IPS-15b (cell line): ENCODE results near the gene DNAJC1.

Source experiments
- H3K27me3 ChIP-seq: one replicate; pipeline ENCODE4 v1.6.1; 2013; ENCODE audit warnings: low read length; ENCODE audit not compliant: control insufficient read depth, insufficient read depth
- H3K36me3 ChIP-seq: one replicate; pipeline ENCODE4 v1.6.1; 2013; ENCODE audit warnings: low read length; ENCODE audit not compliant: control insufficient read depth, insufficient read depth
- H3K4me1 ChIP-seq: one replicate; pipeline ENCODE4 v1.6.1; 2013; ENCODE audit warnings: mild to moderate bottlenecking, low read length; ENCODE audit not compliant: control insufficient read depth, insufficient read depth
- H3K4me3 ChIP-seq: one replicate; pipeline ENCODE4 v1.5.1; 2013; ENCODE audit warnings: low read depth, low read length
- H3K9ac ChIP-seq: one replicate; pipeline ENCODE4 v1.6.1; 2013; ENCODE audit warnings: low read depth, mild to moderate bottlenecking, low read length
- H3K9me3 ChIP-seq: one replicate; pipeline ENCODE4 v1.6.1; 2013; ENCODE audit warnings: mild to moderate bottlenecking, low read length; ENCODE audit not compliant: control insufficient read depth, insufficient read depth

DNAJC1 gene

GRCh38 chr10:21925851-21926250 is 77.7 kb downstream of the DNAJC1 start:
- peaks cover 9% of the 10 kb centered on the region for H3K4me1 ChIP-seq
- no peak overlapping the region for H3K4me3 ChIP-seq
- H3K9me3 ChIP-seq, result no peaks in the 10 kb centered on the region
- H3K27me3 ChIP-seq, result no peaks in the 10 kb centered on the region
- no peaks in the 10 kb centered on the region for H3K36me3 ChIP-seq
- H3K9ac ChIP-seq, result no peak overlapping the region

- H3K9me3 ChIP-seq, result no peaks in the 10 kb centered on the region
- no peak overlapping the region for H3K9ac ChIP-seq
- H3K27me3 ChIP-seq, result no peaks in the 10 kb centered on the region
- no peaks in the 10 kb centered on the region for H3K36me3 ChIP-seq
- peaks cover 9% of the 10 kb centered on the region for H3K4me1 ChIP-seq
- H3K4me3 ChIP-seq, result no peak overlapping the region
Measured at GRCh38 chr10:21924511-21924910, 79.0 kb downstream of the DNAJC1 start.

- Histone ChIP-seq H3K27me3 (no peaks in the 10 kb centered on the region), H3K36me3 (no peaks in the 10 kb centered on the region), H3K9me3 (no peaks in the 10 kb centered on the region), H3K4me1 (peaks cover 9% of the 10 kb centered on the region), H3K9ac (no peak overlapping the region), H3K4me3 (no peak overlapping the region)
Measured at GRCh38 chr10:21920633-21921032, 82.9 kb downstream of the DNAJC1 start.

- H3K9ac ChIP-seq, result no peak overlapping the region
- no peak overlapping the region for H3K4me3 ChIP-seq
- no peaks in the 10 kb centered on the region for H3K9me3 ChIP-seq
- H3K36me3 ChIP-seq, result no peaks in the 10 kb centered on the region
- peaks cover 9% of the 10 kb centered on the region for H3K4me1 ChIP-seq
- H3K27me3 ChIP-seq, result no peaks in the 10 kb centered on the region
Measured at GRCh38 chr10:21919906-21920305, 83.6 kb downstream of the DNAJC1 start.

GRCh38 chr10:21919117-21919516 is 84.4 kb downstream of the DNAJC1 start:
- Histone ChIP-seq H3K36me3 (no peaks in the 10 kb centered on the region), H3K27me3 (no peaks in the 10 kb centered on the region), H3K4me1 (peaks cover 9% of the 10 kb centered on the region), H3K4me3 (no peak overlapping the region), H3K9ac (no peak overlapping the region), H3K9me3 (no peaks in the 10 kb centered on the region)

- H3K36me3 ChIP-seq, result no peaks in the 10 kb centered on the region
- H3K4me3 ChIP-seq, result no peak overlapping the region
- no peaks in the 10 kb centered on the region for H3K27me3 ChIP-seq
- no peaks in the 10 kb centered on the region for H3K9me3 ChIP-seq
- peaks cover 11% of the 10 kb centered on the region for H3K4me1 ChIP-seq
- H3K9ac ChIP-seq, result no peak overlapping the region
Measured at GRCh38 chr10:21912625-21913024, 90.9 kb downstream of the DNAJC1 start.

GRCh38 chr10:21910798-21911197 is 92.7 kb downstream of the DNAJC1 start:
- no peaks in the 10 kb centered on the region for H3K36me3 ChIP-seq
- H3K9ac ChIP-seq, result no peak overlapping the region

GRCh38 chr10:21907436-21907835 is 96.1 kb downstream of the DNAJC1 start:
- Histone ChIP-seq H3K4me3 (no peak overlapping the region), H3K9me3 (no peaks in the 10 kb centered on the region), H3K9ac (no peak overlapping the region), H3K4me1 (peaks cover 4% of the 10 kb centered on the region), H3K27me3 (no peaks in the 10 kb centered on the region), H3K36me3 (no peaks in the 10 kb centered on the region)

More at GRCh38 chr10:21910798-21911197, 92.7 kb downstream of the DNAJC1 start:
- Histone ChIP-seq H3K27me3 (no peaks in the 10 kb centered on the region), H3K4me1 (peaks cover 11% of the 10 kb centered on the region), H3K9me3 (no peaks in the 10 kb centered on the region), H3K4me3 (no peak overlapping the region)

- Histone ChIP-seq H3K9me3 (no peaks in the 10 kb centered on the region), H3K9ac (no peak overlapping the region), H3K4me1 (no peaks in the 10 kb centered on the region), H3K27me3 (no peaks in the 10 kb centered on the region), H3K4me3 (no peak overlapping the region), H3K36me3 (no peaks in the 10 kb centered on the region)
Measured at GRCh38 chr10:21904930-21905329, 98.6 kb downstream of the DNAJC1 start.

GRCh38 chr10:21899736-21900135 is 103.8 kb downstream of the DNAJC1 start:
- Histone ChIP-seq H3K36me3 (no peaks in the 10 kb centered on the region), H3K9me3 (no peaks in the 10 kb centered on the region), H3K4me1 (no peaks in the 10 kb centered on the region), H3K4me3 (no peak overlapping the region), H3K27me3 (no peaks in the 10 kb centered on the region), H3K9ac (no peak overlapping the region)

GRCh38 chr10:21895932-21896331 is 107.6 kb downstream of the DNAJC1 start:
- no peaks in the 10 kb centered on the region for H3K27me3 ChIP-seq
- no peaks in the 10 kb centered on the region for H3K4me1 ChIP-seq
- no peaks in the 10 kb centered on the region for H3K9me3 ChIP-seq
- no peaks in the 10 kb centered on the region for H3K36me3 ChIP-seq
- H3K4me3 ChIP-seq, result no peak overlapping the region
- no peak overlapping the region for H3K9ac ChIP-seq

GRCh38 chr10:21894648-21895342 is 108.7 kb downstream of the DNAJC1 start:
- no peaks in the 10 kb centered on the region for H3K4me1 ChIP-seq
- no peaks in the 10 kb centered on the region for H3K9me3 ChIP-seq
- H3K4me3 ChIP-seq, result no peak overlapping the region
- no peaks in the 10 kb centered on the region for H3K27me3 ChIP-seq
- H3K9ac ChIP-seq, result no peak overlapping the region
- no peaks in the 10 kb centered on the region for H3K36me3 ChIP-seq
